H9 (cell line): ENCODE results near the gene CCDC137. TPM values are rescaled to one million over a fixed set of nuclear protein-coding genes. Genes with fewer than 3 reads are reported as not detected.
A peak's percentile ranks its signal among the peaks of the same experiment; 100 is the strongest.

ENCODE experiments used
- DNase-seq: peaks from one replicate; pipeline ENCODE4 v3.0.0-alpha.2; 2017
- H2AFZ ChIP-seq: one replicate; pipeline ENCODE4 v1.6.1; 2013; ENCODE audit warnings: mild to moderate bottlenecking, low read length, control low read depth, moderate library complexity
- H2AK5ac ChIP-seq: 2 replicates; pipeline ENCODE4 v1.6.1; 2013; ENCODE audit warnings: low read length, control low read depth, mixed read lengths; ENCODE audit not compliant: insufficient read length
- H2BK120ac ChIP-seq: one replicate; pipeline ENCODE4 v1.6.1; 2013; ENCODE audit warnings: low read depth, mild to moderate bottlenecking, low read length, control low read depth, inconsistent platforms; ENCODE audit not compliant: poor library complexity, severe bottlenecking
- H2BK12ac ChIP-seq: 2 replicates; pipeline ENCODE4 v1.6.1; 2013; ENCODE audit warnings: low read length, control low read depth, mixed read lengths, low read depth; ENCODE audit not compliant: insufficient read length
- H2BK15ac ChIP-seq: 2 replicates; pipeline ENCODE4 v1.6.1; 2013; ENCODE audit warnings: low read depth, low read length, control low read depth
- H2BK20ac ChIP-seq: one replicate; pipeline ENCODE4 v1.6.1; 2013; ENCODE audit warnings: low read depth, mild to moderate bottlenecking, low read length, control low read depth, inconsistent platforms; ENCODE audit not compliant: poor library complexity, severe bottlenecking
- H2BK5ac ChIP-seq: 2 replicates; pipeline ENCODE4 v1.6.1; 2013; ENCODE audit warnings: low read length, control low read depth, mixed read lengths; ENCODE audit not compliant: insufficient read length
- H3K14ac ChIP-seq: 2 replicates; pipeline ENCODE4 v1.6.1; 2013; ENCODE audit warnings: low read length, control low read depth; ENCODE audit not compliant: insufficient read depth
- H3K18ac ChIP-seq: 2 replicates; pipeline ENCODE4 v1.6.1; 2013; ENCODE audit warnings: low read depth, mild to moderate bottlenecking, mixed read lengths, low read length, control low read depth; ENCODE audit not compliant: insufficient read length
- H3K23ac ChIP-seq: 2 replicates; pipeline ENCODE4 v1.6.1; 2013; ENCODE audit warnings: low read length, control low read depth, mixed read lengths, low read depth; ENCODE audit not compliant: insufficient read length
- H3K23me2 ChIP-seq: 2 replicates; pipeline ENCODE4 v1.6.1; 2013; ENCODE audit warnings: low read depth, mild to moderate bottlenecking, mixed read lengths, low read length, control low read depth; ENCODE audit not compliant: insufficient read length, poor library complexity, severe bottlenecking
- H3K27ac ChIP-seq: 2 replicates; pipeline ENCODE4 v1.5.1; 2013; ENCODE audit warnings: low read length, control low read depth, mixed read lengths, low read depth; ENCODE audit not compliant: insufficient read length
- H3K27me3 ChIP-seq: 2 replicates; pipeline ENCODE4 v1.6.1; 2013; ENCODE audit warnings: low read length, control low read depth, inconsistent platforms; ENCODE audit not compliant: insufficient read depth
- H3K4ac ChIP-seq: 2 replicates; pipeline ENCODE4 v1.6.1; 2013; ENCODE audit warnings: low read depth, mild to moderate bottlenecking, control low read depth, inconsistent platforms, low read length, moderate library complexity
- H3K4me1 ChIP-seq: 2 replicates; pipeline ENCODE4 v1.6.1; 2013; ENCODE audit warnings: low read length, control low read depth, inconsistent platforms; ENCODE audit not compliant: insufficient read depth
- H3K4me2 ChIP-seq: 2 replicates; pipeline ENCODE4 v1.6.1; 2013; ENCODE audit warnings: low read length, control low read depth, mixed read lengths; ENCODE audit not compliant: insufficient read length, insufficient read depth
- H3K56ac ChIP-seq: 2 replicates; pipeline ENCODE4 v1.6.1; 2013; ENCODE audit warnings: low read depth, mild to moderate bottlenecking, mixed read lengths, low read length, control low read depth; ENCODE audit not compliant: insufficient read length
- H3K79me1 ChIP-seq: 2 replicates; pipeline ENCODE4 v1.6.1; 2013; ENCODE audit warnings: low read depth, mild to moderate bottlenecking, moderate library complexity, low read length, control low read depth, inconsistent platforms; ENCODE audit not compliant: insufficient read depth, poor library complexity, severe bottlenecking
- H3K79me2 ChIP-seq: 2 replicates; pipeline ENCODE4 v1.6.1; 2013; ENCODE audit warnings: low read length, control low read depth, inconsistent platforms; ENCODE audit not compliant: insufficient read depth
- H3K9ac ChIP-seq: 2 replicates; pipeline ENCODE4 v1.6.1; 2013; ENCODE audit warnings: low read length, control low read depth, mixed read lengths; ENCODE audit not compliant: insufficient read length; ENCODE audit errors: extremely low read depth
- H3K9me3 ChIP-seq: one replicate; pipeline ENCODE4 v1.6.1; 2013; ENCODE audit warnings: low read depth, low read length, inconsistent platforms; ENCODE audit not compliant: control insufficient read depth
- H3T11ph ChIP-seq: one replicate; pipeline ENCODE4 v1.6.1; 2013; ENCODE audit warnings: mild to moderate bottlenecking, low read length, control low read depth, inconsistent platforms
- H4K20me1 ChIP-seq: one replicate; pipeline ENCODE4 v1.6.1; 2013; ENCODE audit not compliant: control insufficient read depth, insufficient read length, insufficient read depth
- H4K5ac ChIP-seq: 2 replicates; pipeline ENCODE4 v1.6.1; 2013; ENCODE audit warnings: low read depth, mild to moderate bottlenecking, mixed read lengths, low read length, control low read depth; ENCODE audit not compliant: insufficient read length
- H4K8ac ChIP-seq: replicated peaks from 2 replicates; pipeline ENCODE4 v1.6.1; 2013; ENCODE audit warnings: low read length, control low read depth, mixed read lengths, low read depth; ENCODE audit not compliant: insufficient read length
- H4K91ac ChIP-seq: 2 replicates; pipeline ENCODE4 v1.6.1; 2013; ENCODE audit warnings: low read depth, mild to moderate bottlenecking, moderate library complexity, mixed read lengths, low read length, control low read depth; ENCODE audit not compliant: insufficient read length
- H3K27ac Mint-ChIP-seq, 3 experiments: 2 replicates in 2 of 3; 3 replicates in 1 of 3; pipeline ENCODE4 v1.8.0; 2020 to 2021; ENCODE audit warnings: mixed read lengths in 3 of 3, mild to moderate bottlenecking in 1 of 3, moderate library complexity in 1 of 3
- H3K27me3 Mint-ChIP-seq: 2 replicates; pipeline ENCODE4 v1.8.0; 2021; ENCODE audit warnings: low read depth, mild to moderate bottlenecking, moderate library complexity, mixed read lengths
- H3K36me3 Mint-ChIP-seq, 3 experiments: 2 replicates in 2 of 3; 3 replicates in 1 of 3; pipeline ENCODE4 v1.8.0; 2020 to 2021; ENCODE audit warnings: low read depth in 3 of 3, mixed read lengths in 3 of 3; ENCODE audit not compliant: insufficient read depth in 1 of 3
- H3K4me1 Mint-ChIP-seq, 2 experiments: 2 replicates each; pipeline ENCODE4 v1.8.0; 2020; ENCODE audit warnings: mixed read lengths in 2 of 2
- H3K4me3 Mint-ChIP-seq, 2 experiments: 2 replicates in 1 of 2; 3 replicates in 1 of 2; pipeline ENCODE4 v1.8.0; 2020 to 2021; ENCODE audit warnings: mild to moderate bottlenecking in 2 of 2, mixed read lengths in 2 of 2, moderate library complexity in 1 of 2
- H3K9me3 Mint-ChIP-seq, 2 experiments: 2 replicates in 1 of 2; 3 replicates in 1 of 2; pipeline ENCODE4 v1.8.0; 2020; ENCODE audit warnings: mild to moderate bottlenecking in 2 of 2, mixed read lengths in 2 of 2, moderate library complexity in 1 of 2
- WGBS: extraction: QIAGEN DNeasy Blood & Tissue Kit; methylation state at CpG from one replicate; pipeline ENCODE4 v1.1.7; 2013; ENCODE audit warnings: missing lambda C conversion rate, low lambda C conversion rate, mixed read lengths; ENCODE audit not compliant: insufficient read length; ENCODE audit errors: extremely low coverage; 5-methylcytosine and 5-hydroxymethylcytosine counted together
- total RNA-seq: library from RNA; stranded (reverse); gene quantifications from 2 replicates; pipeline ENCODE4 v1.2.1, GENCODE V29; 2021
- TF ChIP-seq, protein P1 (sequence below): fragments of 200-600 bp; sonication (generic); conservative IDR thresholded peaks from 3 replicates; pipeline ENCODE4 v1.8.0; 2021; ENCODE audit warnings: antibody characterized with exemption, mild to moderate bottlenecking

The CCDC137 gene
- total RNA-seq, 1 experiment from 2014 or later = 60.8 TPM

DNA sequence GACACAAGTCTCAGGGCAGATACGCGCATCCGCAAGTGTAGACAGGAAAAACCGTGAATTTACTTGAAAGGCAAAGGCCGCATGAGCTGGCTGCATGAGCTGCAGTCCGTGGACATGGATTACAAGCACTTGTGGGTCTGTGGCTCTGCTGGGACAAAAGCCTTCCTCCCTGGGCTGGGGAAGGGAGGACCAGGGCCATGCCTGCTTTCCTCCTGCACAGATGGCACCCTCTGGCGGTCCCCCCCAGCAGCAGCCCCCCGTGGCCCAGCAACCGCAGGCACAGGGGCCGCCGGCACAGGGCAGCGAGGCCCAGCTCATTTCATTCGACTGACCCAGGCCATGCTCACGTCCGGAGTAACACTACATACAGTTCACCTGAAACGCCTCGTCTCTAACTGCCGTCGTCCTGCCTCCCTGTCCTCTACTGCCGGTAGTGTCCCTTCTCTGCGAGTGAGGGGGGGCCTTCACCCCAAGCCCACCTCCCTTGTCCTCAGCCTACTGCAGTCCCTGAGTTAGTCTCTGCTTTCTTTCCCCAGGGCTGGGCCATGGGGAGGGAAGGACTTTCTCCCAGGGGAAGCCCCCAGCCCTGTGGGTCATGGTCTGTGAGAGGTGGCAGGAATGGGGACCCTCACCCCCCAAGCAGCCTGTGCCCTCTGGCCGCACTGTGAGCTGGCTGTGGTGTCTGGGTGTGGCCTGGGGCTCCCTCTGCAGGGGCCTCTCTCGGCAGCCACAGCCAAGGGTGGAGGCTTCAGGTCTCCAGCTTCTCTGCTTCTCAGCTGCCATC, 34.9 kb downstream of the CCDC137 start:
- Histone ChIP-seq H3K9me3 (no peaks in the 10 kb centered on the region), H3K79me1 (peaks cover 8% of the 10 kb centered on the region), H4K8ac (no peak overlapping the region), H3K4ac (no peak overlapping the region), H2BK15ac (no peak overlapping the region), H3K56ac (no peak overlapping the region), H2BK20ac (no peak overlapping the region), H2AK5ac (no peak overlapping the region), H2BK12ac (no peak overlapping the region), H3K23ac (no peak overlapping the region), H3K14ac (no peak overlapping the region; the same call in 1 of the 2 replicates), H3K23me2 (peaks cover 19% of the 10 kb centered on the region), H3K79me2 (peaks cover 8% of the 10 kb centered on the region; the same call in 1 of the 2 replicates), H4K5ac (no peak overlapping the region), H2BK5ac (no peak overlapping the region), H3K9ac (peak overlapping the region; percentile 33), H3K4me2 (peak overlapping the region; percentile 84), H3K27me3 (no peaks in the 10 kb centered on the region), H3K4me1 (0 out of 2 replicates have a peak, but pooled peaks cover 4% of the 10 kb centered on the region), H3T11ph (no peak overlapping the region), H4K91ac (no peak overlapping the region), H4K20me1 (no peaks in the 10 kb centered on the region), H2BK120ac (no peak overlapping the region), H3K18ac (no peak overlapping the region), H3K27ac (no peak overlapping the region), H2AFZ (no peak overlapping the region)
- Mint-ChIP-seq H3K4me1 (peaks cover 4 to 17% of the 10 kb centered on the region in 2 experiments), H3K36me3 (peaks cover 42 to 73% (median 61%) of the 10 kb centered on the region in 3 experiments), H3K4me3 (peak overlapping the region; percentile 93 to 98), H3K9me3 (no peaks in the 10 kb centered on the region), H3K27me3 (no peaks in the 10 kb centered on the region; the same call in 1 of the 2 replicates), H3K27ac (peak overlapping the region in 2 of 3 experiments; percentile 57 to 61; a peak in 3 of 7 replicates)
- TF ChIP-seq, protein P1, sequence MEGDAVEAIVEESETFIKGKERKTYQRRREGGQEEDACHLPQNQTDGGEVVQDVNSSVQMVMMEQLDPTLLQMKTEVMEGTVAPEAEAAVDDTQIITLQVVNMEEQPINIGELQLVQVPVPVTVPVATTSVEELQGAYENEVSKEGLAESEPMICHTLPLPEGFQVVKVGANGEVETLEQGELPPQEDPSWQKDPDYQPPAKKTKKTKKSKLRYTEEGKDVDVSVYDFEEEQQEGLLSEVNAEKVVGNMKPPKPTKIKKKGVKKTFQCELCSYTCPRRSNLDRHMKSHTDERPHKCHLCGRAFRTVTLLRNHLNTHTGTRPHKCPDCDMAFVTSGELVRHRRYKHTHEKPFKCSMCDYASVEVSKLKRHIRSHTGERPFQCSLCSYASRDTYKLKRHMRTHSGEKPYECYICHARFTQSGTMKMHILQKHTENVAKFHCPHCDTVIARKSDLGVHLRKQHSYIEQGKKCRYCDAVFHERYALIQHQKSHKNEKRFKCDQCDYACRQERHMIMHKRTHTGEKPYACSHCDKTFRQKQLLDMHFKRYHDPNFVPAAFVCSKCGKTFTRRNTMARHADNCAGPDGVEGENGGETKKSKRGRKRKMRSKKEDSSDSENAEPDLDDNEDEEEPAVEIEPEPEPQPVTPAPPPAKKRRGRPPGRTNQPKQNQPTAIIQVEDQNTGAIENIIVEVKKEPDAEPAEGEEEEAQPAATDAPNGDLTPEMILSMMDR = no peak
- WGBS = no CpG with 5 or more reads among the region's 23 CpGs
- DNase-seq = no peak
